IMR-90 (cell line): ENCODE results near the gene SLC13A5. TPM values are rescaled to one million over a fixed set of nuclear protein-coding genes. Genes with fewer than 3 reads are reported as not detected.

Experiments
- ATAC-seq: fragments of 200-7000 bp; cut with Tn5 transposase; 2 replicates; pipeline ENCODE4 v1.9.1; 2020; ENCODE audit warnings: low read depth, mild to moderate bottlenecking, moderate library complexity
- BruUV-seq: library from RNA; stranded (reverse); fragments of 400-500 nt; replicated peaks from 2 replicates; lab custom pipeline; 2021; lab: Mats Ljungman, UMichigan
- CTCF ChIA-PET: fragments of 300-600 bp; formaldehyde crosslinking; extraction: SDS; loops from one replicate; lab custom pipeline; 2021; ENCODE audit warnings: antibody characterized with exemption; lab: Yijun Ruan, JAX
- POLR2A ChIA-PET: fragments of 300-600 bp; sonication (Branson Sonifier 250); formaldehyde crosslinking; loops from one replicate; lab custom pipeline; 2022; ENCODE audit warnings: antibody characterized with exemption; ENCODE audit not compliant: unreplicated experiment; lab: Charles Lee
- DNase-seq: peaks from one replicate; pipeline ENCODE4 v3.0.0; 2013
- H2AFZ ChIP-seq: replicated peaks from 2 replicates; pipeline ENCODE3; 2013; ENCODE audit warnings: low read length, mild to moderate bottlenecking; ENCODE audit not compliant: poor library complexity
- H2AK5ac ChIP-seq: 2 replicates; pipeline ENCODE4 v1.6.1; 2013; ENCODE audit warnings: low read depth, low read length, inconsistent platforms
- H2AK9ac ChIP-seq: replicated peaks from 2 replicates; pipeline ENCODE3; 2013; ENCODE audit warnings: mild to moderate bottlenecking, low read depth, low read length, moderate library complexity; ENCODE audit not compliant: poor library complexity
- H2BK120ac ChIP-seq: 2 replicates; pipeline ENCODE4 v1.6.1; 2013; ENCODE audit warnings: low read depth, low read length, inconsistent platforms
- H2BK15ac ChIP-seq: 3 replicates; pipeline ENCODE4 v1.6.1; 2013; ENCODE audit warnings: low read depth, low read length, inconsistent platforms
- H2BK20ac ChIP-seq: 2 replicates; pipeline ENCODE4 v1.6.1; 2013; ENCODE audit warnings: low read depth, mild to moderate bottlenecking, inconsistent platforms, low read length, moderate library complexity
- H2BK5ac ChIP-seq: 2 replicates; pipeline ENCODE4 v1.6.1; 2013; ENCODE audit warnings: mild to moderate bottlenecking, low read depth, low read length, inconsistent platforms; ENCODE audit not compliant: poor library complexity, severe bottlenecking
- H3K14ac ChIP-seq: replicated peaks from 2 replicates; pipeline ENCODE4 v1.6.1; 2013; ENCODE audit warnings: low read depth, low read length, inconsistent platforms
- H3K18ac ChIP-seq: 2 replicates; pipeline ENCODE4 v1.6.1; 2013; ENCODE audit warnings: low read depth, low read length, control low read depth
- H3K23ac ChIP-seq: 2 replicates; pipeline ENCODE4 v1.6.1; 2013; ENCODE audit warnings: low read depth, low read length, inconsistent platforms
- H3K27ac ChIP-seq: 2 replicates; pipeline ENCODE4 v1.5.1; 2013; ENCODE audit warnings: mild to moderate bottlenecking, control low read depth, low read length; ENCODE audit not compliant: insufficient read depth
- H3K27me3 ChIP-seq: 2 replicates; pipeline ENCODE4 v1.6.1; 2013; ENCODE audit warnings: low read length; ENCODE audit not compliant: control insufficient read depth, insufficient read depth
- H3K36me3 ChIP-seq: 2 replicates; pipeline ENCODE4 v1.6.1; 2013; ENCODE audit warnings: low read length, mixed read lengths; ENCODE audit not compliant: control insufficient read depth, insufficient read depth
- H3K4ac ChIP-seq: 2 replicates; pipeline ENCODE4 v1.6.1; 2013; ENCODE audit warnings: low read depth, low read length, inconsistent platforms
- H3K4me1 ChIP-seq: 2 replicates; pipeline ENCODE4 v1.6.1; 2013; ENCODE audit warnings: low read length, mixed read lengths; ENCODE audit not compliant: control insufficient read depth, insufficient read depth
- H3K4me2 ChIP-seq: 2 replicates; pipeline ENCODE4 v1.6.1; 2013; ENCODE audit warnings: low read depth, mild to moderate bottlenecking, control low read depth, low read length, moderate library complexity
- H3K4me3 ChIP-seq: 2 replicates; pipeline ENCODE4 v1.5.1; 2013; ENCODE audit warnings: low read depth, mild to moderate bottlenecking, control low read depth, low read length, moderate library complexity; ENCODE audit not compliant: insufficient read depth
- H3K56ac ChIP-seq: 2 replicates; pipeline ENCODE4 v1.6.1; 2013; ENCODE audit warnings: low read length, inconsistent platforms; ENCODE audit not compliant: insufficient read depth; ENCODE audit errors: extremely low read depth
- H3K79me1 ChIP-seq, 2 experiments: 2 replicates each; pipeline ENCODE4 v1.6.1; 2013; ENCODE audit warnings: low read length in 2 of 2, inconsistent platforms in 1 of 2, low read depth in 1 of 2
- H3K9ac ChIP-seq: 2 replicates; pipeline ENCODE4 v1.6.1; 2013; ENCODE audit warnings: low read depth, low read length, control low read depth
- H3K9me1 ChIP-seq: 2 replicates; pipeline ENCODE4 v1.6.1; 2013; ENCODE audit warnings: low read length, inconsistent platforms; ENCODE audit not compliant: insufficient read depth
- H3K9me3 ChIP-seq: 2 replicates; pipeline ENCODE4 v1.6.1; 2013; ENCODE audit warnings: low read length; ENCODE audit not compliant: control insufficient read depth, insufficient read depth
- H4K20me1 ChIP-seq: 2 replicates; pipeline ENCODE4 v1.6.1; 2013; ENCODE audit warnings: low read length, inconsistent platforms; ENCODE audit not compliant: insufficient read depth
- H4K5ac ChIP-seq: 2 replicates; pipeline ENCODE4 v1.6.1; 2013; ENCODE audit warnings: mild to moderate bottlenecking, low read depth, low read length, control low read depth
- H4K8ac ChIP-seq, 2 experiments: 2 replicates each; pipeline ENCODE4 v1.6.1; 2013; ENCODE audit warnings: low read depth in 2 of 2, low read length in 2 of 2, control low read depth in 1 of 2, inconsistent platforms in 1 of 2
- H4K91ac ChIP-seq: 2 replicates; pipeline ENCODE4 v1.6.1; 2013; ENCODE audit warnings: low read depth, low read length, inconsistent platforms; ENCODE audit not compliant: insufficient read depth
- BHLHE40 ChIP-seq: fragments of 150-350 bp; IDR thresholded peaks from 2 replicates; pipeline ENCODE4 v1.6.1; 2016; ENCODE audit warnings: mild to moderate bottlenecking, low read depth, low read length
- CEBPB ChIP-seq: IDR thresholded peaks from 2 replicates; pipeline ENCODE4 v1.6.1; 2012; ENCODE audit warnings: low read depth, low read length, improper control_type of control experiment
- CHD1 ChIP-seq: IDR thresholded peaks from 2 replicates; pipeline ENCODE4 v1.6.1; 2012; ENCODE audit warnings: low read depth, low read length, improper control_type of control experiment
- MAFK ChIP-seq: IDR thresholded peaks from 2 replicates; pipeline ENCODE4 v1.6.1; 2012; ENCODE audit warnings: low read depth, low read length, improper control_type of control experiment
- MAZ ChIP-seq: IDR thresholded peaks from 2 replicates; pipeline ENCODE4 v1.6.1; 2012; ENCODE audit warnings: low read depth, mild to moderate bottlenecking, low read length, improper control_type of control experiment, moderate library complexity, borderline replicate concordance
- MXI1 ChIP-seq: IDR thresholded peaks from 2 replicates; pipeline ENCODE4 v1.6.1; 2012; ENCODE audit warnings: low read depth, mild to moderate bottlenecking, low read length, moderate library complexity, borderline replicate concordance
- NFE2L2 ChIP-seq: fragments of 150-350 bp; IDR thresholded peaks from 2 replicates; pipeline ENCODE4 v1.6.1; 2016; ENCODE audit warnings: low read depth, mild to moderate bottlenecking, low read length
- POLR2A ChIP-seq: IDR thresholded peaks from 2 replicates; pipeline ENCODE4 v1.6.1; 2012; ENCODE audit warnings: mild to moderate bottlenecking, low read depth, low read length
- RAD21 ChIP-seq: IDR thresholded peaks from 2 replicates; pipeline ENCODE4 v1.6.1; 2012; ENCODE audit warnings: low read length, improper control_type of control experiment
- RCOR1 ChIP-seq: IDR thresholded peaks from 2 replicates; pipeline ENCODE4 v1.6.1; 2012; ENCODE audit warnings: mild to moderate bottlenecking, low read length, improper control_type of control experiment; ENCODE audit not compliant: insufficient replicate concordance
- RFX5 ChIP-seq: IDR thresholded peaks from 2 replicates; pipeline ENCODE4 v1.8.0; 2012; ENCODE audit warnings: low read depth, mild to moderate bottlenecking, low read length, moderate library complexity
- SMC3 ChIP-seq: fragments of 150-350 bp; IDR thresholded peaks from 2 replicates; pipeline ENCODE4 v1.6.1; 2016; ENCODE audit warnings: low read depth, mild to moderate bottlenecking, antibody characterized with exemption, low read length, moderate library complexity
- WGBS, 2 experiments: methylation state at CpG; one replicate each; pipeline versions ENCODE4 v1.1.5 to v1.1.7; 2013; ENCODE audit warnings: missing lambda C conversion rate in 2 of 2; ENCODE audit not compliant: insufficient read length in 1 of 2; ENCODE audit errors: extremely low coverage in 2 of 2; 5-methylcytosine and 5-hydroxymethylcytosine counted together
- dilution Hi-C: fragments of 300-500 bp; cut with HindIII; formaldehyde crosslinking; loops from one replicate; pipeline ENCODE4 v1.14.3; 2018; ENCODE audit warnings: low sequenced_read_pairs; ENCODE audit not compliant: unreplicated experiment
- in situ Hi-C: fragments of 300-500 bp; cut with MboI; formaldehyde crosslinking; loops from 3 replicates; pipeline ENCODE4 v1.14.3; 2019; ENCODE audit warnings: low sequenced_read_pairs, inconsistent platforms, mixed read lengths
- intact Hi-C: fragments of 100-400 bp; cut with micrococcal nuclease; formaldehyde crosslinking; loops from 2 replicates; pipeline ENCODE4 v1.10.0; 2022
- polyA plus RNA-seq, 3 experiments: library from polyadenylated mRNA; depleted of rRNA; stranded (reverse); fragments of >200 nt; gene quantifications; 2 replicates each; pipeline ENCODE4 v1.2.3, GENCODE V29; 2012; ENCODE audit warnings: low replicate concordance in 1 of 3
- total RNA-seq: library from RNA; depleted of rRNA; stranded (reverse); fragments of >200 nt; gene quantifications from 2 replicates; pipeline ENCODE4 v1.2.3, GENCODE V29; 2012
- TF ChIP-seq, protein P1 (sequence below): fragments of 150-350 bp; IDR thresholded peaks from 2 replicates; pipeline ENCODE4 v1.6.1; 2017; ENCODE audit warnings: mild to moderate bottlenecking, antibody characterized with exemption, low read length, low read depth
- TF ChIP-seq, protein P2 (sequence below): fragments of 150-350 bp; IDR thresholded peaks from 2 replicates; pipeline ENCODE4 v1.6.1; 2016; ENCODE audit warnings: low read depth, mild to moderate bottlenecking, low read length, moderate library complexity, borderline replicate concordance
- TF ChIP-seq, protein P3 (sequence below): conservative IDR thresholded peaks from 2 replicates; pipeline ENCODE4 v1.5.1; 2012; ENCODE audit warnings: mild to moderate bottlenecking, low read depth, low read length, improper control_type of control experiment

SLC13A5 gene
- total and polyA plus RNA-seq, 2 of the 4 experiments (the other 2 are of a cell fraction) = not detected

DNA sequence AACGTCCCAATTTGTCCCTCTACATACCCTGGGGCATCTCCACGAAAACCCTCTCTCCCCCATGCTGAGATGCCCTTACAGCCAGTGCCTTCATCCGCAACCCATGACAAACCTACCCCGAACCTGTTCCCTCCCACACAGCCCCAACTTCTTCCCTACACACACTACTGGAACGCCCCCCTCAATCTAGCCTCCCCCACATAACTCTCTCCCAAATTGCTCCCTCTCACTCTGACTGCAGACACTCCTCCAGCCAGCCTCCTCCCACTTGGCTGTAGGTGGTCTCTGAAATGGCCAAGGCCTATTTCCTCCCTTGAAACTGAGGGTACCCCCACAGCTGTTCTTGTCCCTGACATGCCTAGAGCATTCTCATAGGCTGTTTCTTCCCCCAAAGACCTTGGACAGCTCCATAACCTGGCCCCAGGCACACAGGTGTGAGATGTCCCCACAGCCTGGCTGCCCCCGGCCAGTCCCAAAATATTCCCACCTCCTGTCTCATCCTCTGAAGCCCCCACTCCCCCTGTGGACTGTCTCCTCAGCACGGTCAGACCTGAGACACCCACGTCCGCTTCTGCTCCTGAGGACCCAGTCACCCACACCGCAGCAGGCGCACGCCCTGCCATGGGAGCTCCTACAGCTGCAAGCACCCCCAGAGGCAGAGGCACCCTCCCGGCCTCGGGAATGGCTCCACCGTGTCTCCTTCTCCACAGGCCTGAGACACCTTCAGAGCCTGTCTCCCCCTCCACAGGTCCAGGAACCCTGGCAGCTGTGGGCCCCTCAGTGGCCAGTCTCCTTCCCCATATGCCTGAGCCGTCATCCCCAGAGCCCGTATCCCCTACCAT, 76.3 kb downstream of the SLC13A5 start:
- Histone ChIP-seq H4K8ac (no peak overlapping the region), H2BK120ac (no peak overlapping the region), H3K27ac (no peak overlapping the region), H3K18ac (no peak overlapping the region), H3K4me1 (peaks cover 9% of the 10 kb centered on the region), H4K91ac (no peak overlapping the region), H3K79me1 (peaks cover 9 to 65% of the 10 kb centered on the region in 2 experiments), H3K23ac (no peak overlapping the region), H3K4ac (no peak overlapping the region), H3K36me3 (peaks cover 14% of the 10 kb centered on the region), H4K5ac (no peak overlapping the region), H3K14ac (no peak overlapping the region), H2AK5ac (no peak overlapping the region), H3K4me3 (no peak overlapping the region), H3K9me3 (no peaks in the 10 kb centered on the region), H2AFZ (no peak overlapping the region), H3K27me3 (no peaks in the 10 kb centered on the region), H2AK9ac (no peak overlapping the region), H3K4me2 (no peak overlapping the region), H3K9ac (no peak overlapping the region), H2BK5ac (no peak overlapping the region), H3K9me1 (0 out of 2 replicates have a peak, but pooled peaks cover 5% of the 10 kb centered on the region), H4K20me1 (no peaks in the 10 kb centered on the region; the same call in 1 of the 2 replicates), H2BK20ac (no peak overlapping the region), H3K56ac (no peak overlapping the region), H2BK15ac (no peak overlapping the region)
- ChIA-PET CTCF (no interaction called here), POLR2A (no interaction called here)
- no TSS peak for BruUV-seq
- in situ Hi-C loops (no loop called here), dilution Hi-C loops (no loop called here), intact Hi-C loops (no loop called here)
- 94% methylated on average over 10 of the region's 17 CpGs; no CpG with 5 or more reads in 1 of the 2 experiments for WGBS, 2 experiments
- no peak for DNase-seq
- ATAC-seq = no peak
- TF ChIP-seq RAD21 (no peak), MAFK (no peak), MXI1 (no peak), POLR2A (no peak), RCOR1 (no peak), CEBPB (no peak), BHLHE40 (no peak), NFE2L2 (no peak), CHD1 (no peak), MAZ (no peak), SMC3 (no peak), RFX5 (no peak)
- TF ChIP-seq, protein P1, sequence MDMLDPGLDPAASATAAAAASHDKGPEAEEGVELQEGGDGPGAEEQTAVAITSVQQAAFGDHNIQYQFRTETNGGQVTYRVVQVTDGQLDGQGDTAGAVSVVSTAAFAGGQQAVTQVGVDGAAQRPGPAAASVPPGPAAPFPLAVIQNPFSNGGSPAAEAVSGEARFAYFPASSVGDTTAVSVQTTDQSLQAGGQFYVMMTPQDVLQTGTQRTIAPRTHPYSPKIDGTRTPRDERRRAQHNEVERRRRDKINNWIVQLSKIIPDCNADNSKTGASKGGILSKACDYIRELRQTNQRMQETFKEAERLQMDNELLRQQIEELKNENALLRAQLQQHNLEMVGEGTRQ = no peak
- TF ChIP-seq, protein P2, sequence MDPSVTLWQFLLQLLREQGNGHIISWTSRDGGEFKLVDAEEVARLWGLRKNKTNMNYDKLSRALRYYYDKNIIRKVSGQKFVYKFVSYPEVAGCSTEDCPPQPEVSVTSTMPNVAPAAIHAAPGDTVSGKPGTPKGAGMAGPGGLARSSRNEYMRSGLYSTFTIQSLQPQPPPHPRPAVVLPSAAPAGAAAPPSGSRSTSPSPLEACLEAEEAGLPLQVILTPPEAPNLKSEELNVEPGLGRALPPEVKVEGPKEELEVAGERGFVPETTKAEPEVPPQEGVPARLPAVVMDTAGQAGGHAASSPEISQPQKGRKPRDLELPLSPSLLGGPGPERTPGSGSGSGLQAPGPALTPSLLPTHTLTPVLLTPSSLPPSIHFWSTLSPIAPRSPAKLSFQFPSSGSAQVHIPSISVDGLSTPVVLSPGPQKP = no peak
- TF ChIP-seq, protein P3, sequence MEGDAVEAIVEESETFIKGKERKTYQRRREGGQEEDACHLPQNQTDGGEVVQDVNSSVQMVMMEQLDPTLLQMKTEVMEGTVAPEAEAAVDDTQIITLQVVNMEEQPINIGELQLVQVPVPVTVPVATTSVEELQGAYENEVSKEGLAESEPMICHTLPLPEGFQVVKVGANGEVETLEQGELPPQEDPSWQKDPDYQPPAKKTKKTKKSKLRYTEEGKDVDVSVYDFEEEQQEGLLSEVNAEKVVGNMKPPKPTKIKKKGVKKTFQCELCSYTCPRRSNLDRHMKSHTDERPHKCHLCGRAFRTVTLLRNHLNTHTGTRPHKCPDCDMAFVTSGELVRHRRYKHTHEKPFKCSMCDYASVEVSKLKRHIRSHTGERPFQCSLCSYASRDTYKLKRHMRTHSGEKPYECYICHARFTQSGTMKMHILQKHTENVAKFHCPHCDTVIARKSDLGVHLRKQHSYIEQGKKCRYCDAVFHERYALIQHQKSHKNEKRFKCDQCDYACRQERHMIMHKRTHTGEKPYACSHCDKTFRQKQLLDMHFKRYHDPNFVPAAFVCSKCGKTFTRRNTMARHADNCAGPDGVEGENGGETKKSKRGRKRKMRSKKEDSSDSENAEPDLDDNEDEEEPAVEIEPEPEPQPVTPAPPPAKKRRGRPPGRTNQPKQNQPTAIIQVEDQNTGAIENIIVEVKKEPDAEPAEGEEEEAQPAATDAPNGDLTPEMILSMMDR = no peak
